HG03378 (cell line): ENCODE measurements around the gene SGMS1.

Source experiments
- ATAC-seq: cut with Tn5 transposase; IDR thresholded peaks from one replicate; pipeline ENCODE4 v1.9.1; 2021; ENCODE audit warnings: mild to moderate bottlenecking, moderate library complexity; ENCODE audit not compliant: unreplicated experiment

Gene SGMS1

GRCh38 chr10:50613150-50613549, 10.6 kb downstream of the SGMS1 start:
- peak; percentile 69 for ATAC-seq

GRCh38 chr10:50610368-50610767, 13.4 kb downstream of the SGMS1 start:
- no peak for ATAC-seq

GRCh38 chr10:50607356-50607925, 16.3 kb downstream of the SGMS1 start:
- no peak for ATAC-seq

GRCh38 chr10:50605951-50606270, 17.8 kb downstream of the SGMS1 start:
- no peak for ATAC-seq

GRCh38 chr10:50605269-50605950, 18.3 kb downstream of the SGMS1 start:
- ATAC-seq: peak; percentile 89

- ATAC-seq: no peak
Measured at GRCh38 chr10:50604809-50605208, 18.9 kb downstream of the SGMS1 start.

- ATAC-seq: peak; percentile 59
Measured at GRCh38 chr10:50604049-50604640, 19.6 kb downstream of the SGMS1 start.

GRCh38 chr10:50603151-50603850, 20.5 kb downstream of the SGMS1 start:
- no peak for ATAC-seq

- no peak for ATAC-seq
Measured at GRCh38 chr10:50601974-50602373, 21.8 kb downstream of the SGMS1 start.

GRCh38 chr10:50600831-50601477, 22.8 kb downstream of the SGMS1 start:
- ATAC-seq: no peak

- no peak for ATAC-seq
Measured at GRCh38 chr10:50600286-50600685, 23.5 kb downstream of the SGMS1 start.

GRCh38 chr10:50596897-50597296, 26.9 kb downstream of the SGMS1 start:
- ATAC-seq: no peak

- no peak for ATAC-seq
Measured at GRCh38 chr10:50596456-50596855, 27.3 kb downstream of the SGMS1 start.

GRCh38 chr10:50595785-50596184, 28.0 kb downstream of the SGMS1 start:
- ATAC-seq: no peak

- ATAC-seq: no peak
Measured at GRCh38 chr10:50593523-50594376, 30.0 kb downstream of the SGMS1 start.

GRCh38 chr10:50592961-50593418, 30.8 kb downstream of the SGMS1 start:
- no peak for ATAC-seq

- no peak for ATAC-seq
Measured at GRCh38 chr10:50590935-50591334, 32.8 kb downstream of the SGMS1 start.

- ATAC-seq: no peak
Measured at GRCh38 chr10:50586740-50587088, 37.0 kb downstream of the SGMS1 start.

GRCh38 chr10:50585921-50586739, 37.6 kb downstream of the SGMS1 start:
- ATAC-seq: no peak
